ENCODE data around the gene PNP. TPM values are rescaled to one million over a fixed set of nuclear protein-coding genes. Genes with fewer than 3 reads are reported as not detected.

The PNP gene
- total RNA-seq, 4 donors from 2014 or later = 28.4 to 437 (median 117) TPM

GRCh38 chr14:20478894-20479293 lies 9.7 kb downstream of the PNP start:
- ATAC-seq (ENCODE audit: low FRiP score) (no peak), DNase-seq (ENCODE audit: low spot score) (no peak)
- no peak for TF ChIP-seq CTCF (IDR thresholded peaks at IDR 0.05)

- no peak for TF ChIP-seq CTCF (IDR thresholded peaks at IDR 0.05)
- DNase-seq (ENCODE audit: low spot score) (no peak), ATAC-seq (ENCODE audit: low FRiP score) (no peak)
Observed at GRCh38 chr14:20482382-20482781, 13.2 kb downstream of the PNP start.

GRCh38 chr14:20485900-20486299 lies 16.7 kb downstream of the PNP start:
- ATAC-seq (ENCODE audit: low FRiP score) (no peak), DNase-seq (ENCODE audit: low spot score) (no peak)
- TF ChIP-seq CTCF (IDR thresholded peaks at IDR 0.05) = no peak

GRCh38 chr14:20486684-20487395 lies 17.6 kb downstream of the PNP start:
- ATAC-seq (ENCODE audit: low FRiP score) (no peak), DNase-seq (ENCODE audit: low spot score) (no peak)
- no peak for TF ChIP-seq CTCF (IDR thresholded peaks at IDR 0.05)

- DNase-seq (ENCODE audit: low spot score) (no peak), ATAC-seq (ENCODE audit: low FRiP score) (no peak)
- TF ChIP-seq CTCF (IDR thresholded peaks at IDR 0.05) = no peak
Observed at GRCh38 chr14:20487396-20487725, 18.2 kb downstream of the PNP start.

GRCh38 chr14:20489093-20489994 lies 20.1 kb downstream of the PNP start:
- no peak for ATAC-seq (ENCODE audit: low FRiP score)
- DNase-seq (ENCODE audit: low spot score) = no peak
- no peak for TF ChIP-seq CTCF (IDR thresholded peaks at IDR 0.05)
